Measurements from ENCODE around the gene USP34. TPM values are rescaled to one million over a fixed set of nuclear protein-coding genes. Genes with fewer than 3 reads are reported as not detected.
A peak's percentile ranks its signal among the peaks of the same experiment; 100 is the strongest.

The USP34 gene
- total and polyA plus RNA-seq, 4 donors, result 13.4 to 82.7 (median 51.1) TPM

- no peak for DNase-seq (ENCODE audit: low spot score)
- H3K36me3 ChIP-seq (ENCODE audit: control insufficient read depth in 4 of 4, insufficient read depth in 3 of 4, low read depth in 1 of 4, low read length in 3 of 4), result no peaks in the 10 kb centered on the region
- peaks cover 8 to 48% (median 22%) of the 10 kb centered on the region in 4 donors for H3K4me1 ChIP-seq (ENCODE audit: control insufficient read depth in 4 of 4, insufficient read depth in 4 of 4, low read length in 3 of 4)
Measured at GRCh38 chr2:61438670-61439069, 32.2 kb downstream of the USP34 start.

GRCh38 chr2:61437170-61437569 is 33.7 kb downstream of the USP34 start:
- Histone ChIP-seq H3K9me3 (ENCODE audit: control insufficient read depth in 4 of 4, low read length in 3 of 4) (no peaks in the 10 kb centered on the region), H3K4me1 (ENCODE audit: control insufficient read depth in 4 of 4, insufficient read depth in 4 of 4, low read length in 3 of 4) (peaks cover 11 to 47% (median 24%) of the 10 kb centered on the region in 4 donors), H3K9ac (ENCODE audit: low read depth in 1 of 2, low read length in 2 of 2) (peak overlapping the region in 1 of 2 donors; percentile 17), H3K27ac (ENCODE audit: low read depth in 1 of 2, low read length in 2 of 2) (peak overlapping the region; percentile 64 to 80), H3K36me3 (ENCODE audit: control insufficient read depth in 4 of 4, insufficient read depth in 3 of 4, low read depth in 1 of 4, low read length in 3 of 4) (no peaks in the 10 kb centered on the region), H3K4me3 (ENCODE audit: low read depth in 1 of 3, low read length in 3 of 3) (peak overlapping the region in 1 of 3 donors; percentile 5), H3K27me3 (ENCODE audit: control insufficient read depth in 4 of 4, insufficient read depth in 4 of 4, low read length in 3 of 4) (no peaks in the 10 kb centered on the region)
- WGBS, result 40% methylated on average over 4 of the region's 4 CpGs
- DNase-seq (ENCODE audit: low spot score), result no peak
- TF ChIP-seq JUND (IDR thresholded peaks at IDR 0.05), result no peak
- no peak for TF ChIP-seq HNF4A (conservative IDR thresholded peaks at IDR 0.05)
- no peak for TF ChIP-seq NR2F2 (IDR thresholded peaks at IDR 0.05)
- no peak for TF ChIP-seq YY1 (IDR thresholded peaks at IDR 0.05)
- TF ChIP-seq FOXA1 (IDR thresholded peaks at IDR 0.05), result no peak
- no peak for TF ChIP-seq CTCF (IDR thresholded peaks at IDR 0.05; ENCODE audit: low read depth, low read length, missing input control)
- no peak for TF ChIP-seq HNF4G (IDR thresholded peaks at IDR 0.05)
- TF ChIP-seq GABPA (IDR thresholded peaks at IDR 0.05 in 1 of 2, conservative IDR thresholded peaks at IDR 0.05 in 1 of 2), result no peak
- no peak for TF ChIP-seq FOXA2 (IDR thresholded peaks at IDR 0.05)
- TF ChIP-seq ZBTB33 (IDR thresholded peaks at IDR 0.05), result no peak

More at GRCh38 chr2:61438670-61439069, 32.2 kb downstream of the USP34 start:
- Histone ChIP-seq H3K9me3 (ENCODE audit: control insufficient read depth in 4 of 4, low read length in 3 of 4) (no peaks in the 10 kb centered on the region), H3K27ac (ENCODE audit: low read depth in 1 of 2, low read length in 2 of 2) (no peak overlapping the region), H3K9ac (ENCODE audit: low read depth in 1 of 2, low read length in 2 of 2) (no peak overlapping the region), H3K27me3 (ENCODE audit: control insufficient read depth in 4 of 4, insufficient read depth in 4 of 4, low read length in 3 of 4) (no peaks in the 10 kb centered on the region), H3K4me3 (ENCODE audit: low read depth in 1 of 3, low read length in 3 of 3) (no peak overlapping the region)
- TF ChIP-seq FOXA2 (IDR thresholded peaks at IDR 0.05) (no peak), TAF1 (conservative IDR thresholded peaks at IDR 0.05) (no peak), HNF4G (IDR thresholded peaks at IDR 0.05) (no peak), SP1 (IDR thresholded peaks at IDR 0.05) (no peak), RXRA (IDR thresholded peaks at IDR 0.05) (no peak), NR2F2 (IDR thresholded peaks at IDR 0.05) (no peak), MAX (IDR thresholded peaks at IDR 0.05) (no peak), CTCF (IDR thresholded peaks at IDR 0.05; ENCODE audit: low read depth, low read length, missing input control) (no peak), REST (IDR thresholded peaks at IDR 0.05) (no peak), ATF3 (IDR thresholded peaks at IDR 0.05) (no peak)

All from liver (tissue), 9 donors.